Measurements from ENCODE around the gene CCDC70. TPM values are rescaled to one million over a fixed set of nuclear protein-coding genes. Genes with fewer than 3 reads are reported as not detected.
"Not testable (repeated sequence)": the region's sequence is repeated elsewhere in the genome, so short reads cannot be mapped to it uniquely, and the experiment has no call there.

Gene CCDC70
- total RNA-seq, 2 donors from 2014 or later, result not detected

DNA sequence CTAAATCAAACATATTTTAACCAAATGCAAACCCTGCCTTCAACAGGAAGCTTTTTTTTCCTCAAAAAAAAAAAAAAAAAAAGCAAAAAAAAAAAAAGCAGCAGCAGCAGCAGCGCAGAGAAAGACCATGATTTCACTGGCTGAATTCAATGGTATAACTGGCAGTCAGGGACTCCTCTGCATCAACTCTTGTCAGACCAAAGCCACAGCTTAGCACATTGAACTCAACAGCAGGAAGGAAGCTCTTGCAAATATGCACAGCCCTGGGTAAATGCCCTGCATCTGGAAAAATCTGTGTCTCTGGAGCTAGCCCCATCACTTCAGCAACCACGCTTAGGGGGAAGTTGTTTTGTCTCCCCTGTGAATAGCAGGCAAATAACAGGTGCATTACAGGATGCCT, 40.2 kb upstream of the CCDC70 start:
- DNase-seq (ENCODE audit: low spot score) (no peak), ATAC-seq (ENCODE audit: insufficient number of reproducible peaks, low FRiP score, low read depth) (no peak)
- H3K27ac ChIP-seq, result no peak overlapping the region
- H3K9me3 ChIP-seq, result no peaks in the 10 kb centered on the region
- no peak overlapping the region for H3K4me3 ChIP-seq
- TF ChIP-seq, protein P1, sequence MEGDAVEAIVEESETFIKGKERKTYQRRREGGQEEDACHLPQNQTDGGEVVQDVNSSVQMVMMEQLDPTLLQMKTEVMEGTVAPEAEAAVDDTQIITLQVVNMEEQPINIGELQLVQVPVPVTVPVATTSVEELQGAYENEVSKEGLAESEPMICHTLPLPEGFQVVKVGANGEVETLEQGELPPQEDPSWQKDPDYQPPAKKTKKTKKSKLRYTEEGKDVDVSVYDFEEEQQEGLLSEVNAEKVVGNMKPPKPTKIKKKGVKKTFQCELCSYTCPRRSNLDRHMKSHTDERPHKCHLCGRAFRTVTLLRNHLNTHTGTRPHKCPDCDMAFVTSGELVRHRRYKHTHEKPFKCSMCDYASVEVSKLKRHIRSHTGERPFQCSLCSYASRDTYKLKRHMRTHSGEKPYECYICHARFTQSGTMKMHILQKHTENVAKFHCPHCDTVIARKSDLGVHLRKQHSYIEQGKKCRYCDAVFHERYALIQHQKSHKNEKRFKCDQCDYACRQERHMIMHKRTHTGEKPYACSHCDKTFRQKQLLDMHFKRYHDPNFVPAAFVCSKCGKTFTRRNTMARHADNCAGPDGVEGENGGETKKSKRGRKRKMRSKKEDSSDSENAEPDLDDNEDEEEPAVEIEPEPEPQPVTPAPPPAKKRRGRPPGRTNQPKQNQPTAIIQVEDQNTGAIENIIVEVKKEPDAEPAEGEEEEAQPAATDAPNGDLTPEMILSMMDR (IDR thresholded peaks at IDR 0.05), result no peak
- H3K36me3 ChIP-seq, result no peaks in the 10 kb centered on the region
- H3K4me1 ChIP-seq (ENCODE audit: control insufficient read depth in 1 of 2, low read depth in 2 of 2), result peaks cover 4 to 26% of the 10 kb centered on the region in 2 donors
- no peaks in the 10 kb centered on the region for H3K27me3 ChIP-seq (replicated peaks; ENCODE audit: insufficient read depth)

DNA sequence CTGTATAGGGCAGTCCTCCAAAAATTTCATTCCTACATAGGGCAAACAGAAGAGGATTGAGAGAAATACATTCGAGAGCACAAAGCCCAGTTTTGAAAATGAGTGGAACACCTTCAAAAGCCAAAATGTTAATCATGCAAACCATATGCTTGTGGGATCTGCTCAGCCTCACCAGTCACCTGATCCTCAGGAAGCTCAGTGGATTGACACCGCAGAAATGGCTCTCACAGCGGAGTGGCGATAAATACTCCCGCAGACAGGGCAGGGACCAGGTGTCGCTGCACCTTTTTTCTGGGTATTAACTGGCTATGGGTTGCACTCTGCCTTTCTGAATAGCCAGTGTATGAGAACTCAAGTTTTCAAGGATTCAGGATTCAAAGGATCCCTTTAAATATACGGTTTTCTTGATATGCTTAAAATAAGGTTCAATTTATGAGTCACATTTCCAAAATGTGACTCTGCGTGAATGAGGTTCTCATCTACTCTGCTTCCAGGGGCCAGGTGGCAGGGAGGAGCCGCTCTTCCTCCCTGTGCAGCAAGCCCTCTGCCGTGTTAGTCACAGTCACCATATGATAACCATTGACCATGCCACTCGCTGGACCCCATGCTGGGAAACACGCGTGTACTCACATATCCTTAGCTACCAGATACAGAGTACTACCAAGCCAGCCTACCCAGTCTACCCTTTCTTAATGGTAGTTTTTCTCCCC, 39.5 kb upstream of the CCDC70 start:
- Histone ChIP-seq H3K27me3 (replicated peaks; ENCODE audit: insufficient read depth) (no peaks in the 10 kb centered on the region), H3K4me3 (no peak overlapping the region), H3K9me3 (no peaks in the 10 kb centered on the region), H3K4me1 (ENCODE audit: control insufficient read depth in 1 of 2, low read depth in 2 of 2) (peaks cover 4 to 32% of the 10 kb centered on the region in 2 donors), H3K36me3 (no peaks in the 10 kb centered on the region), H3K27ac (no peak overlapping the region)
- DNase-seq (ENCODE audit: low spot score), result no peak
- TF ChIP-seq, protein P1 (IDR thresholded peaks at IDR 0.05), result no peak
- no peak for ATAC-seq (ENCODE audit: insufficient number of reproducible peaks, low FRiP score, low read depth)

DNA sequence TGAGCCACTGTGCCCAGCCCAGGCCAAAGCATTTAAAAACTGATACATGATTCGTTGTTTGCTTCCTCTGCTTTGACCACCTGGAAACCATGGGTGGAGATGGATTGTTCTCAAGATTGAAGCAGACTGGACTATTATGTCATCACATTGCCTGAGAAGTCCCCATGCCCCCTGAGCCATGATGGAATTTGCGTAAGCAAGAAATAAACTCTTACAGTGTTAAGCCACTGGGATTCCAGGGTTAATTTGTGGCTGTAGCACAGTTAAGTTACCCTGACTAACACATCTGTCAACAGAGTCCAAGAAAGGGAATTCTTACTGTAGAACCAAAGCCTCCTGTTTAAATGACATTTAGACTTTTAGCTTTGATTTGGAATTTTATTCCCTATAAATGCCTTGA, 38.4 kb upstream of the CCDC70 start:
- DNase-seq (ENCODE audit: low spot score), result no peak
- Histone ChIP-seq H3K4me3 (no peak overlapping the region), H3K36me3 (no peaks in the 10 kb centered on the region), H3K4me1 (ENCODE audit: control insufficient read depth in 1 of 2, low read depth in 2 of 2) (peaks cover 4 to 32% of the 10 kb centered on the region in 2 donors), H3K27me3 (replicated peaks; ENCODE audit: insufficient read depth) (no peaks in the 10 kb centered on the region), H3K27ac (no peak overlapping the region), H3K9me3 (no peaks in the 10 kb centered on the region)
- no peak for ATAC-seq (ENCODE audit: insufficient number of reproducible peaks, low FRiP score, low read depth)
- TF ChIP-seq, protein P1 (IDR thresholded peaks at IDR 0.05), result no peak

DNA sequence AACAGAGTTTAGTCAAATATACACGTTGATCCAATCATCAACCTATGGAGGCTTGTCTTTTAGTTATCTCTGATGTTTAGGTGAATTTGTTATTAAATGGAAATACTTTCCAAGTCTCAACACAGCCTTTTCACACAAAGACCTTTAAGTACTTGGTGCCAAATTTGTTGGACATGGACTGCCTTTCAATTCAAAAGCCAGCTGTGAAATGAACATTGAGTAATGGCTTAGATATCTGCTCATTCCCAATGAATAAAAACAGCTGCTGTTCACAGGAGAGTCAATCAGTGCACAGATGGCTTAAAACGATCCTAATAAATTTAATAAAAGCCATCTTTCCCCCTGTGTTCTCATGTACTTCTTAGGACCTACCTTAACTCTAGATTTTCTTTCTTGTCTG, 37.9 kb upstream of the CCDC70 start:
- Histone ChIP-seq H3K27me3 (replicated peaks; ENCODE audit: insufficient read depth) (no peaks in the 10 kb centered on the region), H3K4me3 (no peak overlapping the region), H3K4me1 (ENCODE audit: control insufficient read depth in 1 of 2, low read depth in 2 of 2) (peaks cover 4 to 29% of the 10 kb centered on the region in 2 donors), H3K36me3 (no peaks in the 10 kb centered on the region), H3K9me3 (no peaks in the 10 kb centered on the region), H3K27ac (no peak overlapping the region)
- ATAC-seq (ENCODE audit: insufficient number of reproducible peaks, low FRiP score, low read depth) (no peak), DNase-seq (ENCODE audit: low spot score) (no peak)
- TF ChIP-seq, protein P1 (IDR thresholded peaks at IDR 0.05), result no peak

DNA sequence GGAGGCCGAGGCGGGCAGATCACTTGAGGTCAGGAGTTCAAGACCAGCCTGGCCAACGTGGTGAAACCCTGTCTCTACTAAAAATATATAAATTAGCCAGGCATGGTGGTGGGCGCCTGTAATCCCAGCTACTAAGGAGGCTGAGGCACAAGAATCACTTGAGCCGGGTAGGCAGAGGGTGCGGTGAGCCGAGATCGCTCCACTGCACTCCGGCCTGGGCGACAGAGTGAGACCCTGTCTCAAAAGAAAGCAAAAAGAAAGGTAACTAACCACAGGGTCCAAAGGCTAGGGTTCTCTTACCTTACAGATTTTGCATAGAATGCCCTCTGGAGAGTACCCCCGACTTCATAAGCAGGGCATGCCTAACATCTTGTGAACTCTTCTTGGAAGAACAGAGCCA, 37.1 kb upstream of the CCDC70 start:
- not testable (repeated sequence) for H3K36me3 ChIP-seq; H3K27ac ChIP-seq; H3K27me3 ChIP-seq (replicated peaks; ENCODE audit: insufficient read depth); ATAC-seq (ENCODE audit: insufficient number of reproducible peaks, low FRiP score, low read depth); DNase-seq (ENCODE audit: low spot score); H3K4me3 ChIP-seq; H3K9me3 ChIP-seq
- peaks cover 0 to 21% of the 10 kb centered on the region in 2 donors for H3K4me1 ChIP-seq (ENCODE audit: control insufficient read depth in 1 of 2, low read depth in 2 of 2)

DNA sequence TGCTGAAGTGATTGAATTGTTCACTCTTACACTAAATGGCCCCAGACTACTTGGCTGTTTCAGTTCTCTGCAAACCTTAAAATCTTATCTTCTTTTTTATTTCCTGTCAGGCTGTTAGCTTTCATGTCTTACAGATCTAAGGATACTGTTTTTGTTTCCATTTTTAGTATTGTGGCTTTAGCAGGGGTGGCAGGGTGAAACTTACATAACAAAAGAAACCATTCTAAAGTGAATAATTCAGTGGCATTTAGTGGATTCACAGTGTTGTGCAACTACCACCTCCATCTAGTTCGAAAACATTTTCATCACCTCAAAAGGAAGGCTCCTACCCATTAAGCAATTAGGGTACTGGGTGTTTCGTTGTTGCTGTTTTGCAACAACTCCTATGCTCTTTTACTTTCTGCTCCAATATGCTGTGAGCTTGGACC, 36.6 kb upstream of the CCDC70 start:
- Histone ChIP-seq H3K36me3 (no peaks in the 10 kb centered on the region), H3K9me3 (no peaks in the 10 kb centered on the region), H3K27me3 (replicated peaks; ENCODE audit: insufficient read depth) (no peaks in the 10 kb centered on the region), H3K27ac (no peak overlapping the region), H3K4me3 (no peak overlapping the region), H3K4me1 (ENCODE audit: control insufficient read depth in 1 of 2, low read depth in 2 of 2) (peaks cover 0 to 21% of the 10 kb centered on the region in 2 donors)
- ATAC-seq (ENCODE audit: insufficient number of reproducible peaks, low FRiP score, low read depth) (no peak), DNase-seq (ENCODE audit: low spot score) (no peak)
- TF ChIP-seq, protein P1 (IDR thresholded peaks at IDR 0.05), result no peak

Data from thoracic aorta (tissue), 2 donors.